HK-2 (cell line): ENCODE results near the gene SCARF2.
"Not testable (repeated sequence)": the region's sequence is repeated elsewhere in the genome, so short reads cannot be mapped to it uniquely, and the experiment has no call there.

Experiments used
- DNase-seq: peaks from one replicate; pipeline ENCODE4 v3.0.0-alpha.2; 2018; ENCODE audit not compliant: unreplicated experiment

Gene SCARF2

DNA sequence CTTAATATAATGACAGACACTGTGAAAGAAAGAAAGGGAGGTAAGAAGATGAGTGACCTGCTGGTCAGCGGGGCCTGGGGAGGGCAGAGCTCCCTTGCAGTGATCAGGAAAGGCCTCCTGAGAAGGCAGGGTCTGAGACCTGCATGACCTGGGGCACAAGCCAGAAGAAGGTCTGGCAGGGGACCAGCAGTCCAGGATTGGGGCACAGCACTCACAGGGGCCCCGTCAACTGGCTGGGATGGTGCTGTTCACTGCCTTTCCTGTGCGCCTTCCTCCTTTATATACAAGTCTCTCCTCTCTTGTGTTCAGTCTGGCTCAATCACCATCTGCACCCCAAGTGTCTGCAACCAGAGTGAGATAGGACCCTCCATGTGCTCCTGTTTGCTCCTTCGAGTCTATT, 22.2 kb upstream of the SCARF2 start:
- no peak for DNase-seq

GRCh38 chr22:20459152-20459542, 21.5 kb upstream of the SCARF2 start:
- DNase-seq, result no peak

GRCh38 chr22:20458530-20459151, 21.0 kb upstream of the SCARF2 start:
- no peak for DNase-seq

GRCh38 chr22:20457506-20458240, 20.0 kb upstream of the SCARF2 start:
- no peak for DNase-seq

DNA sequence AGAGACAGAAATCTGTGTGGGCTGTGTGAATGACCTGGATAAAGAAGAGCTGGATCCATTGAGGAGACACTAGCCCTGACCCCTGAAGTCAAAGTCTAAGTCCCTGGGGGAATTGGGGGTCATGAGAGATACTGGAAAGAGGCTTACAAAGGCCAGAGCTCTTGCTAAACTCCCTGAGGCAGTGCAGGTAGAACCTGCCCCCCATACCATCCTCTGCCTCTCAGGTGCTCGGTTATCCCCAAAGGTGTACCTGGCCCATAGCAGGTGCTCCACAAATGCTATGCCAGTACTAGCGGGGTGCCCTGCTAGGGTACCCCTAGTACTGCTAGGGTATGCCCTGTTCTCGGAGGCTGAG, 19.1 kb upstream of the SCARF2 start:
- no peak for DNase-seq

GRCh38 chr22:20456064-20456721, 18.6 kb upstream of the SCARF2 start:
- DNase-seq, result peak; percentile 70

GRCh38 chr22:20455709-20456063, 18.1 kb upstream of the SCARF2 start:
- DNase-seq, result no peak

GRCh38 chr22:20453222-20453621, 15.6 kb upstream of the SCARF2 start:
- no peak for DNase-seq

- no peak for DNase-seq
These were observed 14.3 kb upstream of the SCARF2 start for GRCh38 chr22:20451920-20452319.

DNA sequence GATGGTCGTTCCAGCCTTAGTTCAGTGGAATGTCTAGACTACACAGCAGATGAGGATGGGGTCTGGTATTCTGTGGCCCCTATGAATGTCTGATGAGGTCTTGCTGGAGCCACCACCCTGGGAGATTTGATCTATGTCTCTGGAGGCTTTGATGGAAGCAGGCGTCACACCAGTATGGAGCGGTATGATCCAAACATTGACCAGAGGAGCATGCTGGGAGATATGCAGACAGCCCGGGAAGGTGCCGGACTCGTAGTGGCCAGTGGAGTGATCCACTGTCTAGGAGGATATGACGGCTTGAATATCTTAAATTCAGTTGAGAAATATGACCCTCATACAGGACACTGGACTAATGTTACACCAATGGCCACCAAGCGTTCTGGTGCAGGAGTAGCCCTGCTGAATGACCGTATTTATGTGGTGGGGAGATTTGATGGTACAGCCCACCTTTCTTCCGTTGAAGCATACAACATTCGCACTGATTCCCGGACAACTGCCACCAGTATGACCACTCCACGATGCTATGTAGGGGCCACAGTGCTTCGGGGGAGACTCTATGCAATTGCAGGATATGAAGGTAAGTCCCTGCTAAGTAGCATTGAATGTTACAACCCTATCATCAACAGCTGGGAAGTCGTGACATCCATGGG, 13.6 kb upstream of the SCARF2 start:
- DNase-seq, result not testable (repeated sequence)

DNA sequence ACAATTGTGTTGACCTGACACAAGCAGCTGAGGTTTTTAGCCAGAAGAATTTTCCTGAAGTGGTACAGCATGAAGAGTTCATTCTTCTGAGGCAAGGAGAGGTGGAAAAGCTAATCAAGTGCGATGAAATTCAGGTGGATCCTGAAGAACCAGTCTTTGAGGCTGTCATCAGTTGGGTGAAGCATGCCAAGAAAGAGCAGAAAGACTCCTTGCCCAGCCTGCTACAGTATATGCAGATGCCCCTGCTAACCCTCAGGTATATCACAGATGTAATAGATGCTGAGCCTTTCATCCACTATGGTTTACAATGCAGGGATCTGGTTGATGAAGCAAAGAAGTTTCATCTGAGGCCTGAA, 12.9 kb upstream of the SCARF2 start:
- DNase-seq, result no peak

- no peak for DNase-seq
These were observed 12.4 kb upstream of the SCARF2 start for GRCh38 chr22:20449819-20450550.

DNA sequence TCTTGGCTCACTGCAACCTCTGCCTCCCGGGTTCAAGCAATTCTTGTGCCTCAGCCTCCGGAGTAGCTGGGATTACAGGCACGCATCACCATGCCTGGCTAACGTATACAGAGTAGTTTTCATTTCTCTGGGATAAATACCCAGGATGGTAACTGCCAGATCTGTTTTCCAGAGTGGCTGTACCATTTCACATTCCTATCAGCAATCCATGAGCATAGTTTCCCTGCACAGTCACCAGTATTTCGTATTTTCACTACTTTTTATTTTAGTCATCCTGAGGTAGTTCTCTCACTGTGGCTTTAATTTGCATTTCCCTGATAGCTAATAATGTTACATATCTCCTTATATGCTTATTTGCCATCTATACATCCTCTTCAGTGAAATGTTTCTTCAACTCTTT, 11.0 kb upstream of the SCARF2 start:
- DNase-seq, result no peak

GRCh38 chr22:20446383-20446970, 8.9 kb upstream of the SCARF2 start:
- no peak for DNase-seq

DNA sequence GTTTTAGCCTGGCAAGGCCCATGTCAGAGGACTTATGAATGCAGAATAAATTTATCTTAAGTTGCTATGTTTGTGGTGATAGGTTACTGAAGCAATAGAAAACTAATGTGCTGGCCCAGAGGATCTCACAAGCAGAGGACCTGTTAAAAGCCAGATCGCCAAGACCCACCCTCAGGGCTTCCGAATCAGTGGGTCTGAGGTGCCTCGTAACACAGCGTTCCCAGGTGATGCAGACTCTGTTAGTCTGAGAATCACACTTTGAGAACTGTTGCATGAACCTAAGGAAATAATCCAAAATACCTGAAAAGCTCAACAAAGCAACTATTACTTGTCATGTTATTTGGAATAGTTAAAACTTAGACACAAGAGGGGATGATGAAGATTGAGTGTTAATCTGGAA, 6.7 kb upstream of the SCARF2 start:
- no peak for DNase-seq

- no peak for DNase-seq
These were observed 5.1 kb upstream of the SCARF2 start for GRCh38 chr22:20442485-20443284.

DNA sequence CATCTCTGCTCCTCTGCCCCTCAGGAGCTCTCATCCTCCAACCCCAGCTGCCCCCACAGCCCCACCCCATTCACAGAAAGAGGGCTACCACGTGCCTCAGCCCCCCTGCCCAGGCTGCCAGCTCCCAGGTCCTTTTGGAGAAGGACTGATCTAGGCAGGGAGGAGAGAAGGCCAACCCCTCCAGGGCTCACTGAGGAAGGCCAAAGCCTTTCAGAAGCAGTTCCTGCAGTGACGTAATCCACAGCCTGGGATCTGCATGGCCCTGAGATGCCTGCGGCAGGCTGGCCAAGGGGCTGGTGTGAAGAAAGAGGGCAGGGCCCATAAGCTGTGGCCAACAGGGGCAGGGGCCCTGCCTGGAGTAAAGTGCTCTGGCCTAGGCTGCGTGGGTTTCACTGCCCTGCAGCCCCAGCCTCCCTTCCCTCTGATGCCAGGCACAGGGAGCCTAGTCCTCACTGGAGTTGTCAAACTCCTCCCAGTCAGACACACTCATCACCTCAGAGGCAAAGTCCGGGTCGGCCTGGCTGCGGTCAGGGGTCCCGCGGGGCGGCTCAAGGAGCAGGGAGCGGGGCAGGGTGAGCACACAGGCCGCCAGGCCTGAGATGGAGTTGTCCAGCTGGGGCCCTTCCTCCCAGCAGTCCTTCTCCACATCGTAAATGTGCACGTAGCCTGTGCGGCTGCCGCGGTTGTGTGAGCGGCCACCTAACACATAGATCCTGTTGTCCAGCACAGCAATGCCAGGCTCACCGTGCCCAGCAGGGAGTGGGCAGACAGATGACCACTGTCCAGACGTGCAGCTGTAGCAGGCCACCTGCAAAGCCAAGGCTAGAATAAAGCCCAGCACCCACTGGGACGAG, 4.2 kb upstream of the SCARF2 start:
- DNase-seq, result no peak

DNA sequence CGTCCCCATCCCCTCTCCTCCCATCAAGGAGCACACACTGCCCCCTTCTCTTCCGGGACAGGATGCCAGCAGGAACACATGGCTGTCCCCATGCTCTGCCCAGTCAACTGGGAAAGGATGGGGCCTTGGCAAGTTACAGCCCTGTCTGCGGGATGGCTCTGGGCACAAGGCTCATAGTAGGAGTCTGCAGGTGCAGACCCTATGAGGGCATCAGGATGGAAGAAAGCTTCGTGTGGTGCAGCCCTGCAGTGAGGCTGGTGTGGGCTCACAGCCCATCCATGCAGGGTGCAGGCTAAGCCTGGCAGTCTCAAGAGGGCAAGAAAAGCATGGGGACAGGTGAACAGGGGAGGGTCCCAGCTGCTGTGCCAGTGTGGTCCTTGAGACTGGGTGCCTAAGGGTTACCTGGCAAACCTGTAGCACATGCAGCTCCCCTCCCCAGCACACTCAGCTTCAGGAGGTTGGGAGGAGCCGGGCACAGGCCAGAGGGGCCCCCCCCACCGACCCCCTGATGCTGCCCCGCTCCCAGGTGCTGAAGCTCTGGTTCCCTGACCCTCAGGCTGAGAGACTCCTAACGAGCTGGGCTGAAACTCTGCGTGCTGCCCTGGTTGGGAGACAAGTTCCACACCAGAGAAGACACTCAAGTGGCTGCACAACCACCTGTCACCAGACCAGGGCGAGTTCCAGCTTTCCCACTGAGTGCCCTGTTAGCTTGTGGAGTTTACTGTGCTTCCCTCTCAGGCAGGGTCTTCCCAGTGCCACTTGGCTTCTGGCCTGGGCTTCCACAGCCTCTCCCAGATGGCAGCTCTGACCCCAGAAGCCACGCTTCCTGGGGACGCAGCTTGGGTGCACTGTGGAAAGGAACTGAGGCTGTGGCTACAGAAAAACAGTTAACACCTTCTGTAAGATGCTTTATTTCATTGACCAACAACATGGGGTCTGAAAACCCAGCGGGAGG, 3.3 kb upstream of the SCARF2 start:
- DNase-seq, result no peak
